GM21423 (cell line): ENCODE results near the gene TMTC4.

Source experiments
- ATAC-seq: cut with Tn5 transposase; IDR thresholded peaks from one replicate; pipeline ENCODE4 v1.9.1; 2021; ENCODE audit warnings: mild to moderate bottlenecking, moderate library complexity; ENCODE audit not compliant: unreplicated experiment

Gene TMTC4

GRCh38 chr13:100668408-100668807, 6.2 kb downstream of the TMTC4 start:
- no peak for ATAC-seq

GRCh38 chr13:100667894-100668293, 6.7 kb downstream of the TMTC4 start:
- ATAC-seq: no peak

- no peak for ATAC-seq
Measured at GRCh38 chr13:100666124-100666523, 8.5 kb downstream of the TMTC4 start.

GRCh38 chr13:100665403-100665802, 9.2 kb downstream of the TMTC4 start:
- no peak for ATAC-seq

GRCh38 chr13:100664171-100664900, 10.3 kb downstream of the TMTC4 start:
- no peak for ATAC-seq

- no peak for ATAC-seq
Measured at GRCh38 chr13:100662468-100663211, 12.0 kb downstream of the TMTC4 start.

- ATAC-seq: no peak
Measured at GRCh38 chr13:100660761-100661160, 13.8 kb downstream of the TMTC4 start.

- no peak for ATAC-seq
Measured at GRCh38 chr13:100659578-100659977, 15.0 kb downstream of the TMTC4 start.

GRCh38 chr13:100658363-100658762, 16.2 kb downstream of the TMTC4 start:
- peak; percentile 93 for ATAC-seq

- peak; percentile 10 for ATAC-seq
Measured at GRCh38 chr13:100657881-100658315, 16.7 kb downstream of the TMTC4 start.

GRCh38 chr13:100652510-100652909, 22.1 kb downstream of the TMTC4 start:
- no peak for ATAC-seq

GRCh38 chr13:100650326-100650725, 24.3 kb downstream of the TMTC4 start:
- no peak for ATAC-seq

- no peak for ATAC-seq
Measured at GRCh38 chr13:100648354-100648753, 26.2 kb downstream of the TMTC4 start.

GRCh38 chr13:100646871-100647270, 27.7 kb downstream of the TMTC4 start:
- ATAC-seq: no peak

GRCh38 chr13:100646030-100646673, 28.4 kb downstream of the TMTC4 start:
- ATAC-seq: no peak

GRCh38 chr13:100645382-100645781, 29.2 kb downstream of the TMTC4 start:
- no peak for ATAC-seq

- ATAC-seq: no peak
Measured at GRCh38 chr13:100644371-100644770, 30.2 kb downstream of the TMTC4 start.

- ATAC-seq: no peak
Measured at GRCh38 chr13:100637796-100638195, 36.8 kb downstream of the TMTC4 start.

GRCh38 chr13:100637380-100637779, 37.2 kb downstream of the TMTC4 start:
- ATAC-seq: no peak

GRCh38 chr13:100636441-100636840, 38.2 kb downstream of the TMTC4 start:
- no peak for ATAC-seq

- no peak for ATAC-seq
Measured at GRCh38 chr13:100636004-100636403, 38.6 kb downstream of the TMTC4 start.

GRCh38 chr13:100634696-100635095, 39.9 kb downstream of the TMTC4 start:
- ATAC-seq: no peak
